ENCODE data around the gene PADI2.

Gene PADI2

GRCh38 chr1:17163789-17164666 lies 44.8 kb upstream of the PADI2 start:
- H3K4me1 ChIP-seq (ENCODE audit: control insufficient read depth, low read depth, low read length), result peaks cover 3% of the 10 kb centered on the region
- no peaks in the 10 kb centered on the region for H3K27me3 ChIP-seq (ENCODE audit: insufficient read depth, low read length, poor library complexity)
- H3K4me3 ChIP-seq (ENCODE audit: low read length), result no peak overlapping the region
- no peak overlapping the region for H2BK5ac ChIP-seq (ENCODE audit: low read length)
- H3K4me2 ChIP-seq (ENCODE audit: low read length), result no peak overlapping the region
- no peak overlapping the region for H3K27ac ChIP-seq (ENCODE audit: low read depth, low read length)
- no peak overlapping the region for H4K5ac ChIP-seq (ENCODE audit: low read length)
- H2AK5ac ChIP-seq (ENCODE audit: low read length), result no peak overlapping the region
- H3K36me3 ChIP-seq (ENCODE audit: control insufficient read depth, insufficient read depth, low read length), result no peaks in the 10 kb centered on the region
- WGBS (ENCODE audit: extremely low coverage, insufficient coverage, low lambda C conversion rate), result no CpG with 5 or more reads among the region's 16 CpGs
- H3K18ac ChIP-seq (ENCODE audit: low read length), result no peak overlapping the region
- H3K23ac ChIP-seq (ENCODE audit: low read length), result no peak overlapping the region
- H3K79me1 ChIP-seq (ENCODE audit: low read length), result no peaks in the 10 kb centered on the region
- no peaks in the 10 kb centered on the region for H3K79me2 ChIP-seq (ENCODE audit: control insufficient read depth, insufficient read depth, low read length)
- no peak overlapping the region for H3K4ac ChIP-seq (ENCODE audit: low read depth, low read length)
- no peak overlapping the region for H4K8ac ChIP-seq (ENCODE audit: low read depth, low read length)
- H3K56ac ChIP-seq (ENCODE audit: low read length), result no peak overlapping the region
- H2BK120ac ChIP-seq (ENCODE audit: low read depth, low read length), result no peak overlapping the region
- H2BK15ac ChIP-seq (replicated peaks; ENCODE audit: low read depth), result no peak overlapping the region
- DNase-seq, result no peak
- H3K9ac ChIP-seq (ENCODE audit: low read length), result no peak overlapping the region

GRCh38 chr1:17163371-17163770 lies 44.1 kb upstream of the PADI2 start:
- Histone ChIP-seq H3K4me3 (ENCODE audit: low read length) (no peak overlapping the region), H2BK120ac (ENCODE audit: low read depth, low read length) (no peak overlapping the region), H3K79me2 (ENCODE audit: control insufficient read depth, insufficient read depth, low read length) (no peaks in the 10 kb centered on the region), H4K8ac (ENCODE audit: low read depth, low read length) (no peak overlapping the region), H4K5ac (ENCODE audit: low read length) (no peak overlapping the region), H3K4me1 (ENCODE audit: control insufficient read depth, low read depth, low read length) (peaks cover 3% of the 10 kb centered on the region), H3K56ac (ENCODE audit: low read length) (no peak overlapping the region), H3K27ac (ENCODE audit: low read depth, low read length) (no peak overlapping the region), H3K79me1 (ENCODE audit: low read length) (no peaks in the 10 kb centered on the region), H3K18ac (ENCODE audit: low read length) (no peak overlapping the region), H3K4ac (ENCODE audit: low read depth, low read length) (no peak overlapping the region), H3K36me3 (ENCODE audit: control insufficient read depth, insufficient read depth, low read length) (no peaks in the 10 kb centered on the region), H3K4me2 (ENCODE audit: low read length) (no peak overlapping the region), H3K23ac (ENCODE audit: low read length) (no peak overlapping the region), H3K9ac (ENCODE audit: low read length) (no peak overlapping the region), H3K27me3 (ENCODE audit: insufficient read depth, low read length, poor library complexity) (no peaks in the 10 kb centered on the region), H2AK5ac (ENCODE audit: low read length) (no peak overlapping the region), H2BK5ac (ENCODE audit: low read length) (no peak overlapping the region), H2BK15ac (replicated peaks; ENCODE audit: low read depth) (no peak overlapping the region)
- DNase-seq, result no peak
- WGBS (ENCODE audit: extremely low coverage, insufficient coverage, low lambda C conversion rate), result no CpG with 5 or more reads among the region's 7 CpGs

- WGBS (ENCODE audit: extremely low coverage, insufficient coverage, low lambda C conversion rate), result no CpG with 5 or more reads among the region's 7 CpGs
- Histone ChIP-seq H2BK120ac (ENCODE audit: low read depth, low read length) (no peak overlapping the region), H3K4ac (ENCODE audit: low read depth, low read length) (no peak overlapping the region), H3K18ac (ENCODE audit: low read length) (no peak overlapping the region), H2BK5ac (ENCODE audit: low read length) (no peak overlapping the region), H3K27ac (ENCODE audit: low read depth, low read length) (no peak overlapping the region), H3K4me2 (ENCODE audit: low read length) (no peak overlapping the region), H3K79me2 (ENCODE audit: control insufficient read depth, insufficient read depth, low read length) (no peaks in the 10 kb centered on the region), H3K79me1 (ENCODE audit: low read length) (no peaks in the 10 kb centered on the region), H3K56ac (ENCODE audit: low read length) (no peak overlapping the region), H4K5ac (ENCODE audit: low read length) (no peak overlapping the region), H2BK15ac (replicated peaks; ENCODE audit: low read depth) (no peak overlapping the region), H2AK5ac (ENCODE audit: low read length) (no peak overlapping the region), H3K4me3 (ENCODE audit: low read length) (no peak overlapping the region), H3K27me3 (ENCODE audit: insufficient read depth, low read length, poor library complexity) (no peaks in the 10 kb centered on the region), H3K36me3 (ENCODE audit: control insufficient read depth, insufficient read depth, low read length) (no peaks in the 10 kb centered on the region), H4K8ac (ENCODE audit: low read depth, low read length) (no peak overlapping the region), H3K9ac (ENCODE audit: low read length) (no peak overlapping the region), H3K4me1 (ENCODE audit: control insufficient read depth, low read depth, low read length) (peaks cover 3% of the 10 kb centered on the region), H3K23ac (ENCODE audit: low read length) (no peak overlapping the region)
- no peak for DNase-seq
These were observed 43.7 kb upstream of the PADI2 start for GRCh38 chr1:17162941-17163340.

- H2BK5ac ChIP-seq (ENCODE audit: low read length), result no peak overlapping the region
- H3K79me1 ChIP-seq (ENCODE audit: low read length), result no peaks in the 10 kb centered on the region
- H3K18ac ChIP-seq (ENCODE audit: low read length), result no peak overlapping the region
- no peak overlapping the region for H3K27ac ChIP-seq (ENCODE audit: low read depth, low read length)
- no peak overlapping the region for H3K23ac ChIP-seq (ENCODE audit: low read length)
- no peak for DNase-seq
- H3K4me3 ChIP-seq (ENCODE audit: low read length), result no peak overlapping the region
- no peak overlapping the region for H3K4me2 ChIP-seq (ENCODE audit: low read length)
- H3K27me3 ChIP-seq (ENCODE audit: insufficient read depth, low read length, poor library complexity), result no peaks in the 10 kb centered on the region
- no peak overlapping the region for H3K4ac ChIP-seq (ENCODE audit: low read depth, low read length)
- H3K56ac ChIP-seq (ENCODE audit: low read length), result no peak overlapping the region
- H3K36me3 ChIP-seq (ENCODE audit: control insufficient read depth, insufficient read depth, low read length), result no peaks in the 10 kb centered on the region
- no peaks in the 10 kb centered on the region for H3K79me2 ChIP-seq (ENCODE audit: control insufficient read depth, insufficient read depth, low read length)
- H2BK120ac ChIP-seq (ENCODE audit: low read depth, low read length), result no peak overlapping the region
- peaks cover 3% of the 10 kb centered on the region for H3K4me1 ChIP-seq (ENCODE audit: control insufficient read depth, low read depth, low read length)
- H4K5ac ChIP-seq (ENCODE audit: low read length), result no peak overlapping the region
- no peak overlapping the region for H2AK5ac ChIP-seq (ENCODE audit: low read length)
- no CpG with 5 or more reads among the region's 20 CpGs for WGBS (ENCODE audit: extremely low coverage, insufficient coverage, low lambda C conversion rate)
- no peak overlapping the region for H2BK15ac ChIP-seq (replicated peaks; ENCODE audit: low read depth)
- no peak overlapping the region for H4K8ac ChIP-seq (ENCODE audit: low read depth, low read length)
- no peak overlapping the region for H3K9ac ChIP-seq (ENCODE audit: low read length)
These were observed 42.9 kb upstream of the PADI2 start for GRCh38 chr1:17161926-17162800.

- Histone ChIP-seq H3K4me1 (ENCODE audit: control insufficient read depth, low read depth, low read length) (no peaks in the 10 kb centered on the region), H3K9ac (ENCODE audit: low read length) (no peak overlapping the region), H3K79me2 (ENCODE audit: control insufficient read depth, insufficient read depth, low read length) (no peaks in the 10 kb centered on the region), H3K27me3 (ENCODE audit: insufficient read depth, low read length, poor library complexity) (no peaks in the 10 kb centered on the region), H3K4me2 (ENCODE audit: low read length) (no peak overlapping the region), H4K5ac (ENCODE audit: low read length) (no peak overlapping the region), H2BK15ac (replicated peaks; ENCODE audit: low read depth) (no peak overlapping the region), H2BK5ac (ENCODE audit: low read length) (no peak overlapping the region), H3K23ac (ENCODE audit: low read length) (no peak overlapping the region), H3K79me1 (ENCODE audit: low read length) (no peaks in the 10 kb centered on the region), H3K18ac (ENCODE audit: low read length) (no peak overlapping the region), H3K56ac (ENCODE audit: low read length) (no peak overlapping the region), H2AK5ac (ENCODE audit: low read length) (no peak overlapping the region), H3K27ac (ENCODE audit: low read depth, low read length) (no peak overlapping the region), H2BK120ac (ENCODE audit: low read depth, low read length) (no peak overlapping the region), H3K4me3 (ENCODE audit: low read length) (no peak overlapping the region), H4K8ac (ENCODE audit: low read depth, low read length) (no peak overlapping the region), H3K4ac (ENCODE audit: low read depth, low read length) (no peak overlapping the region), H3K36me3 (ENCODE audit: control insufficient read depth, insufficient read depth, low read length) (no peaks in the 10 kb centered on the region)
- no CpG with 5 or more reads among the region's 3 CpGs for WGBS (ENCODE audit: extremely low coverage, insufficient coverage, low lambda C conversion rate)
- no peak for DNase-seq
These were observed 42.0 kb upstream of the PADI2 start for GRCh38 chr1:17161137-17161740.

Measured in mesendoderm (in vitro differentiated cells).